ENCODE data around the gene ZNF486. TPM values are rescaled to one million over a fixed set of nuclear protein-coding genes. Genes with fewer than 3 reads are reported as not detected.
A peak's percentile ranks its signal among the peaks of the same experiment; 100 is the strongest.
"Not testable (repeated sequence)": the region's sequence is repeated elsewhere in the genome, so short reads cannot be mapped to it uniquely, and the experiment has no call there.

The ZNF486 gene
- total RNA-seq: 10 to 100 TPM; 11.0 to 11.7 TPM
- 1 to 10 TPM; 1.7 to 6.2 TPM for polyA plus RNA-seq

DNA sequence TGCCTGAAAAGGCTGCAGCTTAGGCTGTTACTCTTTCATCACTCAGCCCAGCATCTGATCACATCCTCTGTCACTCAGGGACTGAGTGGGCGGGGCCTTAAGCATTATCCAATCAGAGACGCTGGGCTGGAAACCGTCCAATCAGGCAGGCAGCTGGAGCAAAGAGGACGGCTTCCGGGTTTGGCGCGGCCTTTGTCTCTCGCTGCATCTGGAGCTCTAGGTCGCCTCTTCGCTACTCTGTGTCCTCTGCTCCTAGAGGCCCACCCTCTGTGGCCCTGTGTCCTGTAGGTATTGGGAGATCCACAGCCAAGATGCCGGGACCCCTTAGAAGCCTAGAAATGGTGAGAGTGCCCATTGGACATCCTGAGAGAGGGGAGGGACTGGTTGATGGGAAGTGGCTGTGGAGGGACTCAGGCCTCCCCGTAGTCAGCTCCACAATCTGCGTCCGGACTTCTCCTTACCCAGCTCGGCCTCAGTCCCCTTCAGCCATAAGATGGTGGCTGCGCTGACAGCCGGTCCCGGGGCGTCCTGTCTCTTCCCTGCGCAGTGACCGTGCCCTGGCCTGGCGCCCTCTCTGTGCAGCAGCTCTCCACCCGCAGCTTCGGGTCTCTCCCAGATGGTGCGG is at the start of gene ZNF486:
Gene ZNF486, plus strand, starts transcription at position 195 of the 625 bp plus-strand sequence. Its CDS starts 117 bp downstream, at position 312.
- H3K4me3 ChIP-seq (ENCODE audit: low read length in 2 of 2): peak within 1 kb of the TSS; percentile 39 to 87
- CTCF ChIA-PET (ENCODE audit: partially characterized antibody): interaction anchor here (1.0 to 1.1 kb wide), 2 partner anchors 87 to 169 kb away, joined by 3 read pairs; no protein-coding TSS in a partner anchor
- H3K36me3 Mint-ChIP-seq: peaks cover 21 to 27% of the 10 kb centered on the region in 2 donors

DNA sequence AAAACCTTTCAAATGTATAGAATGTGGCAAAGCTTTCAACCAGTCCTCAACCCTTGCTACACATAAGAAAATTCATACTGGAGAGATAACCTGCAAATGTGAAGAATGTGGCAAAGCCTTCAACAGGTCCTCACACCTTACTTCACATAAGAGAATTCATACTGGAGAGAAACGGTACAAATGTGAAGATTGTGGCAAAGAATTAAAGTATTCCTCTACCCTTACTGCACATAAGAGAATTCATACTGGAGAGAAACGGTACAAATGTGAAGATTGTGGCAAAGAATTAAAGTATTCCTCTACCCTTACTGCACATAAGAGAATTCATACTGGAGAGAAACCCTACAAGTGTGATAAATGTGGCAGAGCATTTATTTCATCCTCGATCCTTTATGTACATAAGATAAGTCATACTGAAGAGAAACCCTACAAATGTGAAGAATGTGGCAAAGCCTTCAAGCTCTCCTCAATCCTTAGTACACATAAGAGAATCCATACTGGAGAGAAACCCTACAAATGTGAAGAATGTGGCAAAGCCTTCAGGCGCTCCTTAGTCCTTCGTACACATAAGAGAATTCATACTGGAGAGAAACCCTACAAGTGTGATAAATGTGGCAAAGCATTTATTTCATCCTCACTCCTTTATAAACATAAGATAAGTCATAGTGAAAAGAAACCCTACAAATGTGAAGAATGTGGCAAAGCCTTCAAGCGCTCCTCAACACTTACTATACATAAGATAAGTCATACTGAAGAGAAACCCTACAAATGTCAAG is 48.8 kb upstream of the ZNF486 start:
- Mint-ChIP-seq H3K9me3 (peaks cover 4 to 87% (median 72%) of the 10 kb centered on the region in 8 donors), H3K36me3 (peaks cover 39 to 57% of the 10 kb centered on the region in 2 donors)
- POLR2A ChIA-PET (ENCODE audit: partially characterized antibody); H3K27me3 ChIP-seq (ENCODE audit: insufficient read depth, low read length); H3K27me3 Mint-ChIP-seq; intact Hi-C loops (cut with micrococcal nuclease); H3K36me3 ChIP-seq (ENCODE audit: insufficient read depth, low read length); H3K27ac ChIP-seq (ENCODE audit: low read depth, low read length); H3K4me1 ChIP-seq (ENCODE audit: insufficient read depth, low read length); H3K4me3 Mint-ChIP-seq; H3K4me1 Mint-ChIP-seq; H3K27ac Mint-ChIP-seq; CTCF ChIA-PET (ENCODE audit: partially characterized antibody); DNase-seq; H3K4me3 ChIP-seq (ENCODE audit: low read length in 2 of 2): not testable (repeated sequence)
- peaks cover 0 to 48% of the 10 kb centered on the region in 2 donors for H3K9me3 ChIP-seq (ENCODE audit: control insufficient read depth in 1 of 2, low read length in 2 of 2)

More for the DNA sequence above, at the start of gene ZNF486:
- Histone ChIP-seq H3K9me3 (ENCODE audit: control insufficient read depth in 1 of 2, low read length in 2 of 2) (no peaks in the 10 kb centered on the region), H3K36me3 (ENCODE audit: insufficient read depth, low read length) (no peaks in the 10 kb centered on the region), H3K27ac (ENCODE audit: low read depth, low read length) (peak within 1 kb of the TSS; percentile 73), H3K27me3 (ENCODE audit: insufficient read depth, low read length) (no peaks in the 10 kb centered on the region), H3K4me1 (ENCODE audit: insufficient read depth, low read length) (peaks cover 21% of the 10 kb centered on the region)
- peaks cover 24 to 55% (median 40%) of the 10 kb centered on the region in 4 donors for H3K4me1 Mint-ChIP-seq
- POLR2A ChIA-PET (ENCODE audit: partially characterized antibody): interaction anchor here (0.7 to 2.2 kb wide), 16 partner anchors 24 to 1685 kb away, joined by 3 to 18 read pairs (median 5); partner anchors contain the start of genes ZNF101, ZNF14, ZNF429 and ZNF493
- peak; percentile 90 to 95 (median 93) for DNase-seq
- peak within 1 kb of the TSS; percentile 95 to 99 (median 98) for H3K4me3 Mint-ChIP-seq
- H3K27me3 Mint-ChIP-seq: no peaks in the 10 kb centered on the region
- intact Hi-C loops (cut with micrococcal nuclease): loop anchor here (1.0 to 5.0 kb wide), 4 partner anchors 70 to 495 kb away; partner anchors contain the start of genes ZNF626 and ZNF682
- H3K27ac Mint-ChIP-seq: peak within 1 kb of the TSS; percentile 89 to 97 (median 94)
- peaks cover 0 to 18% (median 7%) of the 10 kb centered on the region in 8 donors for H3K9me3 Mint-ChIP-seq

GRCh38 chr19:20124879-20125278 is 42.1 kb upstream of the ZNF486 start:
- H3K4me3 ChIP-seq (ENCODE audit: low read length in 2 of 2): no peak overlapping the region
- no peak for DNase-seq
- H3K9me3 Mint-ChIP-seq: peaks cover 0 to 86% (median 67%) of the 10 kb centered on the region in 8 donors
- intact Hi-C loops (cut with micrococcal nuclease): no loop called here
- no peaks in the 10 kb centered on the region for H3K27me3 ChIP-seq (ENCODE audit: insufficient read depth, low read length)
- H3K27me3 Mint-ChIP-seq: no peaks in the 10 kb centered on the region
- POLR2A ChIA-PET (ENCODE audit: partially characterized antibody): no interaction called here
- CTCF ChIA-PET (ENCODE audit: partially characterized antibody): no interaction called here
- peaks cover 44 to 49% of the 10 kb centered on the region in 2 donors for H3K36me3 Mint-ChIP-seq
- no peaks in the 10 kb centered on the region for H3K36me3 ChIP-seq (ENCODE audit: insufficient read depth, low read length)
- no peaks in the 10 kb centered on the region for H3K4me1 Mint-ChIP-seq
- H3K27ac Mint-ChIP-seq: no peak overlapping the region
- no peaks in the 10 kb centered on the region for H3K4me1 ChIP-seq (ENCODE audit: insufficient read depth, low read length)
- no peak overlapping the region for H3K27ac ChIP-seq (ENCODE audit: low read depth, low read length)
- H3K4me3 Mint-ChIP-seq: no peak overlapping the region
- peaks cover 4 to 19% of the 10 kb centered on the region in 2 donors for H3K9me3 ChIP-seq (ENCODE audit: control insufficient read depth in 1 of 2, low read length in 2 of 2)

GRCh38 chr19:20132933-20133332 is 34.1 kb upstream of the ZNF486 start:
- not testable (repeated sequence) for H3K27ac Mint-ChIP-seq

DNA sequence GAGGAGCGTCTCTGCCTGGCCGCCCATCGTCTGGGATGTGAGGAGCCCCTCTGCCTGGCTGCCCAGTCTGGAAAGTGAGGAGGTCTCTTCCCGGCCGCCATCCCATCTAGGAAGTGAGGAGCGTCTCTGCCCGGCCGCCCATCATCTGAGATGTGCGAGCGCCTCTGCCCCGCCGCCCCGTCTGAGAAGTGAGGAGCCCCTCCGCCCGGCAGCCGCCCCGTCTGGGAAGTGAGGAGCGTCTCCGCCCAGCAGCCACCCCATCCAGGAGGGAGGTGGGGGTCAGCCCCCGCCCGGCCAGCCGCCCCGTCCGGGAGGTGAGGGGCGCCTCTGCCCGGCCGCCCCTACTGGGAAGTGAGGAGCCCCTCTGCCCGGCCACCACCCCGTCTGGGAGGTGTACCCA is 29.3 kb upstream of the ZNF486 start:
- H3K4me1 Mint-ChIP-seq; CTCF ChIA-PET (ENCODE audit: partially characterized antibody); H3K36me3 Mint-ChIP-seq; H3K27me3 ChIP-seq (ENCODE audit: insufficient read depth, low read length); H3K27ac ChIP-seq (ENCODE audit: low read depth, low read length); POLR2A ChIA-PET (ENCODE audit: partially characterized antibody); H3K36me3 ChIP-seq (ENCODE audit: insufficient read depth, low read length); H3K9me3 ChIP-seq (ENCODE audit: control insufficient read depth in 1 of 2, low read length in 2 of 2); DNase-seq; H3K27ac Mint-ChIP-seq; H3K4me1 ChIP-seq (ENCODE audit: insufficient read depth, low read length); H3K4me3 Mint-ChIP-seq; intact Hi-C loops (cut with micrococcal nuclease); H3K4me3 ChIP-seq (ENCODE audit: low read length in 2 of 2); H3K27me3 Mint-ChIP-seq: not testable (repeated sequence)
- peaks cover 0 to 70% (median 44%) of the 10 kb centered on the region in 8 donors for H3K9me3 Mint-ChIP-seq

More at GRCh38 chr19:20132933-20133332, 34.1 kb upstream of the ZNF486 start:
- H3K4me3 ChIP-seq (ENCODE audit: low read length in 2 of 2); H3K4me1 Mint-ChIP-seq; H3K9me3 ChIP-seq (ENCODE audit: control insufficient read depth in 1 of 2, low read length in 2 of 2); DNase-seq; H3K27ac ChIP-seq (ENCODE audit: low read depth, low read length); POLR2A ChIA-PET (ENCODE audit: partially characterized antibody); H3K4me3 Mint-ChIP-seq; CTCF ChIA-PET (ENCODE audit: partially characterized antibody); H3K36me3 ChIP-seq (ENCODE audit: insufficient read depth, low read length); H3K4me1 ChIP-seq (ENCODE audit: insufficient read depth, low read length); H3K27me3 Mint-ChIP-seq; intact Hi-C loops (cut with micrococcal nuclease); H3K27me3 ChIP-seq (ENCODE audit: insufficient read depth, low read length): not testable (repeated sequence)
- H3K9me3 Mint-ChIP-seq: peaks cover 0 to 75% (median 44%) of the 10 kb centered on the region in 8 donors
- peaks cover 10 to 20% of the 10 kb centered on the region in 2 donors for H3K36me3 Mint-ChIP-seq

GRCh38 chr19:20151617-20152145 is 15.3 kb upstream of the ZNF486 start:
- H3K27ac ChIP-seq (ENCODE audit: low read depth, low read length): no peak overlapping the region
- no peaks in the 10 kb centered on the region for H3K36me3 ChIP-seq (ENCODE audit: insufficient read depth, low read length)
- Mint-ChIP-seq H3K4me1 (no peaks in the 10 kb centered on the region), H3K9me3 (peaks cover 0 to 16% (median 0%) of the 10 kb centered on the region in 8 donors), H3K27ac (no peak overlapping the region), H3K4me3 (no peak overlapping the region), H3K36me3 (no peaks in the 10 kb centered on the region), H3K27me3 (no peaks in the 10 kb centered on the region)
- no peaks in the 10 kb centered on the region for H3K9me3 ChIP-seq (ENCODE audit: control insufficient read depth in 1 of 2, low read length in 2 of 2)
- H3K4me3 ChIP-seq (ENCODE audit: low read length in 2 of 2): no peak overlapping the region
- H3K4me1 ChIP-seq (ENCODE audit: insufficient read depth, low read length): no peaks in the 10 kb centered on the region
- DNase-seq: no peak
- intact Hi-C loops (cut with micrococcal nuclease): no loop called here
- ChIA-PET POLR2A (ENCODE audit: partially characterized antibody) (no interaction called here), CTCF (ENCODE audit: partially characterized antibody) (no interaction called here)
- no peaks in the 10 kb centered on the region for H3K27me3 ChIP-seq (ENCODE audit: insufficient read depth, low read length)

DNA sequence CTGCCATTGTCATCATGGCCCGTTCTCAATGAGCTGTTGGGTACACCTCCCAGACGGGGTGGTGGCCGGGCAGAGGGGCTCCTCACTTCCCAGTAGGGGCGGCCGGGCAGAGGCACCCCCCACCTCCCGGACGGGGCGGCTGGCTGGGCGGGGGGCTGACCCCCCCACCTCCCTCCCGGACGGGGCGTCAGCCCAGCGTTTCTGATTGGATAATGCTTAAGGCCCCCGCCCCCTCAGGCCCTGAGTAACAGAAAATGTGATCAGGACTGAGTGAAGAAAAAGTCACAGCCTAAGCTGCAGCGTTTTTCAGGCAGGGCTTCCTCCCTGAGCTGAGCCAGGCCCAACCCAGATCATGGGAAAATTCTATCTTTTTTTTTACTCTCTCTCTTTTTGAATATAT is 14.5 kb upstream of the ZNF486 start:
- H3K27ac ChIP-seq (ENCODE audit: low read depth, low read length); H3K4me3 Mint-ChIP-seq; H3K27me3 ChIP-seq (ENCODE audit: insufficient read depth, low read length); intact Hi-C loops (cut with micrococcal nuclease); H3K27me3 Mint-ChIP-seq; H3K4me1 ChIP-seq (ENCODE audit: insufficient read depth, low read length); H3K4me3 ChIP-seq (ENCODE audit: low read length in 2 of 2); H3K27ac Mint-ChIP-seq; H3K36me3 ChIP-seq (ENCODE audit: insufficient read depth, low read length); POLR2A ChIA-PET (ENCODE audit: partially characterized antibody); H3K9me3 ChIP-seq (ENCODE audit: control insufficient read depth in 1 of 2, low read length in 2 of 2); H3K4me1 Mint-ChIP-seq; DNase-seq; H3K36me3 Mint-ChIP-seq: not testable (repeated sequence)
- peaks cover 0 to 16% (median 0%) of the 10 kb centered on the region in 8 donors for H3K9me3 Mint-ChIP-seq
- CTCF ChIA-PET (ENCODE audit: partially characterized antibody): interaction anchor here (0.8 kb wide), 1 partner anchor 13 kb away, joined by 3 read pairs; no protein-coding TSS in a partner anchor

All from CD4-positive, alpha-beta memory T cell (primary cell).